GM19025 (cell line): ENCODE measurements around the gene KRTAP16-1.
"Not testable (repeated sequence)": the region's sequence is repeated elsewhere in the genome, so short reads cannot be mapped to it uniquely, and the experiment has no call there.

ENCODE experiments used
- ATAC-seq: cut with Tn5 transposase; IDR thresholded peaks from one replicate; pipeline ENCODE4 v1.9.1; 2021; ENCODE audit warnings: mild to moderate bottlenecking, low read depth, moderate library complexity; ENCODE audit not compliant: unreplicated experiment

The KRTAP16-1 gene

GRCh38 chr17:41308918-41309359 is at the start of gene KRTAP16-1:
Gene KRTAP16-1, minus strand, starts transcription at chr17:41309309. Its CDS starts 56 bp downstream, at chr17:41309253.
- ATAC-seq = peak; percentile 26

- ATAC-seq = no peak
Measured at GRCh38 chr17:41354536-41354935, 45.4 kb upstream of the KRTAP16-1 start.

GRCh38 chr17:41352597-41353366 is 43.7 kb upstream of the KRTAP16-1 start:
- ATAC-seq = no peak

- no peak for ATAC-seq
Measured at GRCh38 chr17:41351177-41351576, 42.1 kb upstream of the KRTAP16-1 start.

- ATAC-seq = not testable (repeated sequence)
Measured at GRCh38 chr17:41350381-41350878, 41.3 kb upstream of the KRTAP16-1 start, which contains the start of gene KRT33A. Gene KRT33A, minus strand, starts transcription at chr17:41350828. Its CDS starts 61 bp downstream, at chr17:41350767.

GRCh38 chr17:41347869-41348760 is 39.0 kb upstream of the KRTAP16-1 start:
- no peak for ATAC-seq

GRCh38 chr17:41346421-41346820 is 37.3 kb upstream of the KRTAP16-1 start:
- not testable (repeated sequence) for ATAC-seq

- ATAC-seq = no peak
Measured at GRCh38 chr17:41345992-41346391, 36.9 kb upstream of the KRTAP16-1 start.

- ATAC-seq = no peak
Measured at GRCh38 chr17:41343029-41343428, 33.9 kb upstream of the KRTAP16-1 start.

- no peak for ATAC-seq
Measured at GRCh38 chr17:41340934-41341861, 32.1 kb upstream of the KRTAP16-1 start.

GRCh38 chr17:41340494-41340893 is 31.4 kb upstream of the KRTAP16-1 start:
- ATAC-seq = no peak

- no peak for ATAC-seq
Measured at GRCh38 chr17:41339571-41340172, 30.6 kb upstream of the KRTAP16-1 start.

- no peak for ATAC-seq
Measured at GRCh38 chr17:41338961-41339485, 29.9 kb upstream of the KRTAP16-1 start.

GRCh38 chr17:41335747-41336146 is 26.6 kb upstream of the KRTAP16-1 start:
- no peak for ATAC-seq

- ATAC-seq = no peak
Measured at GRCh38 chr17:41334385-41335305, 25.5 kb upstream of the KRTAP16-1 start.

GRCh38 chr17:41333836-41334235 is 24.7 kb upstream of the KRTAP16-1 start:
- no peak for ATAC-seq

- no peak for ATAC-seq
Measured at GRCh38 chr17:41333098-41333497, 24.0 kb upstream of the KRTAP16-1 start.

GRCh38 chr17:41332239-41332638 is 23.1 kb upstream of the KRTAP16-1 start:
- no peak for ATAC-seq
